ENCODE results near the gene LRIG1.

Gene LRIG1

GRCh38 chr3:66452303-66453011 lies 48.4 kb downstream of the LRIG1 start:
- DNase-seq (ENCODE audit: low spot score in 2 of 2) (no peak), ATAC-seq (replicated peaks; ENCODE audit: extremely low read depth, poor library complexity, severe bottlenecking) (no peak)
- Mint-ChIP-seq H3K4me3 (no peak overlapping the region), H3K27me3 (no peaks in the 10 kb centered on the region), H3K36me3 (ENCODE audit: insufficient read depth) (peaks cover 21% of the 10 kb centered on the region), H3K27ac (ENCODE audit: low read depth) (no peak overlapping the region), H3K4me1 (peaks cover 35% of the 10 kb centered on the region), H3K9me3 (no peaks in the 10 kb centered on the region)

GRCh38 chr3:66451766-66452165 lies 49.1 kb downstream of the LRIG1 start:
- Mint-ChIP-seq H3K9me3 (no peaks in the 10 kb centered on the region), H3K4me1 (peaks cover 28% of the 10 kb centered on the region), H3K4me3 (no peak overlapping the region), H3K27me3 (no peaks in the 10 kb centered on the region), H3K36me3 (ENCODE audit: insufficient read depth) (peaks cover 20% of the 10 kb centered on the region), H3K27ac (ENCODE audit: low read depth) (no peak overlapping the region)
- DNase-seq (ENCODE audit: low spot score in 2 of 2): no peak
- no peak for ATAC-seq (replicated peaks; ENCODE audit: extremely low read depth, poor library complexity, severe bottlenecking)

DNA sequence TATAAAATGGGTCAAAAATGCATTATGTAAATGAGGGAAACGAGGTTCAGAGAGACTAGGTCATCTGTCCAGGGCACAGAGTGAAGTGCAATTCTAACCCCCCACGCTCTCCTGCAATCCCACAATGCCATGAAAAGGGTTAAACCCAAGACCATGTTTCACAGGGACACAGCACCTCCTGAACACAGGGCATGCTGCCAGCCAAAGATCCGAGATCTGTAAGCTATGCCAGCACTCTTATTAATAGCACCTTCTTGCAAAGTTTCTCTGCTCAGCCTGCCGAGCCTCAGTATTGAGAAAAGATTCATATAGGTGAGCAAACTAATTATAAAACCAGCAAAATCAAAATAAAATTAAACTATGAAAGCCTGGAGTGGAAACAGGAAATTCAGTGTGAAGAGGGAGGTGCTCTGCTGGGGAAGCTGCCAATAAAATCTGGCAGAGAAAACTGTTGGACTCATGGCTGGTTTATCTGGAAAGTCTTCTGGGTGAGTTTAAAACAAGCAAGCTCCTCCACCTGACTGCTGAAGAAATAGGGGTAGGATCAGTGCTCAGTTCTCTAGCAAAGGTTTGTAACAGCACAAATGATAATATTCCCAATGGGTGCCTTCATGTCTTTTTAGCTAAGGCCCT lies 50.3 kb downstream of the LRIG1 start:
- no peaks in the 10 kb centered on the region for H3K27me3 Mint-ChIP-seq
- peaks cover 23% of the 10 kb centered on the region for H3K36me3 Mint-ChIP-seq (ENCODE audit: insufficient read depth)
- H3K4me3 Mint-ChIP-seq: no peak overlapping the region
- H3K9me3 Mint-ChIP-seq: no peaks in the 10 kb centered on the region
- peaks cover 19% of the 10 kb centered on the region for H3K4me1 Mint-ChIP-seq
- H3K27ac Mint-ChIP-seq (ENCODE audit: low read depth): no peak overlapping the region
- DNase-seq (ENCODE audit: low spot score in 2 of 2) (no peak), ATAC-seq (replicated peaks; ENCODE audit: extremely low read depth, poor library complexity, severe bottlenecking) (no peak)

DNA sequence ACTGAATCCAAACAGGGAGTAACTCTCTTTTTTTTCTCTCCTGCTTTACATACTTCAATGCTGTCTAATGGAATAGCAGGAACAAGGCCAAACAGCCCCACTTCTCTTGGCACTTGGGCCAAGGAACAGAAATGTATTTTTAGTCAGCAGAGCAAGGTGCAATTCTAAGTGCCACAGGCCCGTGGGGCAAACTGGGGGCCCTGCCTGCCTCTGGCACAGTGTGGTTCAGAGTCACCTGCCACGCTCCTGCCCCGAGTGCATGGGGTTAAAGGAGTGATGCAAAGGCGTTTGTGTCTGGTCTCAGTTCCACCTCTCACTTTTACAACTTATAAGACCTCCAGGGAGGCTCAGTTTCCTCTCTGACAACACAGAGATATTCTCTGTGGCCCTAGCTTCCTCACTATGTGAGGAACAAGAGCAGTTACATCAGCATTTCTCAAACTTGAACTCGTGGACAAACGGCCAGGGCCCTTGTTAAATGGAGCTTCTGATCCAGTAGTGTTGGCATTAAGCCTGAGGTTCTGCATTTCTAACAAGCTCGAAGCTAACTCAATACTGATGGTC lies 51.3 kb downstream of the LRIG1 start:
- peaks cover 19% of the 10 kb centered on the region for H3K4me1 Mint-ChIP-seq
- H3K27ac Mint-ChIP-seq (ENCODE audit: low read depth): no peak overlapping the region
- no peaks in the 10 kb centered on the region for H3K9me3 Mint-ChIP-seq
- DNase-seq (ENCODE audit: low spot score in 2 of 2): no peak
- peaks cover 23% of the 10 kb centered on the region for H3K36me3 Mint-ChIP-seq (ENCODE audit: insufficient read depth)
- no peak for ATAC-seq (replicated peaks; ENCODE audit: extremely low read depth, poor library complexity, severe bottlenecking)
- no peak overlapping the region for H3K4me3 Mint-ChIP-seq
- H3K27me3 Mint-ChIP-seq: no peaks in the 10 kb centered on the region

DNA sequence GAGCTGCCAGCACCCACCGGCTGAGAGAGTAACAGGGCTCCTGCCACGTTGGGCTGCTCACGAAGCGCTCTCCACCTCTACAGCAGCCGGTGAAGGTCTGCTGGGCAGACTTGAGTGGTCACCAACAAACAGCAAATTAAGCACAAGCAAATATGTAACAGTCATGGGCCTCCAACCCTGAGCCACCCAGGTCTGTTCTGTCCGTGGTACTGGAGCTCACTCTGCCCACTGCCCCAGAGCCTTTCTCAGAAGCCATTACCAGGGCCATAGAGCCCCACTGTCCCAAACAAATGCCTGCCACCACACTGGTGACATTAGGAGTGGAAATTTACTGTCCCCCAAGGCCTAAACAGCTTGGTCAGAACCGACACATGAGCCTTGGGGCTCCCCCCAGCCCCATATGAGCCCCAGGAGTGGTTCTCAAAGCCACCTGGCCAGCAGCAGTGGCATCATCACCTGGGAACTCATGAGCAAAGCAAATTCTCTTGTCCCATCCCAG lies 56.6 kb downstream of the LRIG1 start:
- H3K36me3 Mint-ChIP-seq (ENCODE audit: insufficient read depth): peaks cover 21% of the 10 kb centered on the region
- H3K9me3 Mint-ChIP-seq: no peaks in the 10 kb centered on the region
- H3K4me1 Mint-ChIP-seq: peaks cover 24% of the 10 kb centered on the region
- H3K27ac Mint-ChIP-seq (ENCODE audit: low read depth): no peak overlapping the region
- DNase-seq (ENCODE audit: low spot score in 2 of 2) (no peak), ATAC-seq (replicated peaks; ENCODE audit: extremely low read depth, poor library complexity, severe bottlenecking) (no peak)
- no peaks in the 10 kb centered on the region for H3K27me3 Mint-ChIP-seq
- no peak overlapping the region for H3K4me3 Mint-ChIP-seq

GRCh38 chr3:66443118-66443803 lies 57.6 kb downstream of the LRIG1 start:
- DNase-seq (ENCODE audit: low spot score in 2 of 2) (no peak), ATAC-seq (replicated peaks; ENCODE audit: extremely low read depth, poor library complexity, severe bottlenecking) (no peak)
- no peaks in the 10 kb centered on the region for H3K27me3 Mint-ChIP-seq
- no peaks in the 10 kb centered on the region for H3K9me3 Mint-ChIP-seq
- H3K36me3 Mint-ChIP-seq (ENCODE audit: insufficient read depth): peaks cover 15% of the 10 kb centered on the region
- H3K4me3 Mint-ChIP-seq: no peak overlapping the region
- peaks cover 30% of the 10 kb centered on the region for H3K4me1 Mint-ChIP-seq
- no peak overlapping the region for H3K27ac Mint-ChIP-seq (ENCODE audit: low read depth)

GRCh38 chr3:66442254-66443117 lies 58.3 kb downstream of the LRIG1 start:
- ATAC-seq (replicated peaks; ENCODE audit: extremely low read depth, poor library complexity, severe bottlenecking) (no peak), DNase-seq (ENCODE audit: low spot score in 2 of 2) (no peak)
- peaks cover 15% of the 10 kb centered on the region for H3K36me3 Mint-ChIP-seq (ENCODE audit: insufficient read depth)
- no peaks in the 10 kb centered on the region for H3K9me3 Mint-ChIP-seq
- no peak overlapping the region for H3K4me3 Mint-ChIP-seq
- H3K27me3 Mint-ChIP-seq: no peaks in the 10 kb centered on the region
- peaks cover 33% of the 10 kb centered on the region for H3K4me1 Mint-ChIP-seq
- H3K27ac Mint-ChIP-seq (ENCODE audit: low read depth): no peak overlapping the region

- Mint-ChIP-seq H3K9me3 (no peaks in the 10 kb centered on the region), H3K27ac (ENCODE audit: low read depth) (no peak overlapping the region), H3K4me3 (no peak overlapping the region), H3K27me3 (no peaks in the 10 kb centered on the region), H3K4me1 (peaks cover 41% of the 10 kb centered on the region), H3K36me3 (ENCODE audit: insufficient read depth) (peaks cover 15% of the 10 kb centered on the region)
- DNase-seq (ENCODE audit: low spot score in 2 of 2) (no peak), ATAC-seq (replicated peaks; ENCODE audit: extremely low read depth, poor library complexity, severe bottlenecking) (no peak)
These were observed 59.1 kb downstream of the LRIG1 start for GRCh38 chr3:66441692-66442091.

GRCh38 chr3:66441129-66441528 lies 59.7 kb downstream of the LRIG1 start:
- no peak for DNase-seq (ENCODE audit: low spot score in 2 of 2)
- H3K4me1 Mint-ChIP-seq: peaks cover 47% of the 10 kb centered on the region
- H3K27me3 Mint-ChIP-seq: no peaks in the 10 kb centered on the region
- H3K36me3 Mint-ChIP-seq (ENCODE audit: insufficient read depth): peaks cover 15% of the 10 kb centered on the region
- H3K27ac Mint-ChIP-seq (ENCODE audit: low read depth): no peak overlapping the region
- no peaks in the 10 kb centered on the region for H3K9me3 Mint-ChIP-seq
- no peak overlapping the region for H3K4me3 Mint-ChIP-seq
- ATAC-seq (replicated peaks; ENCODE audit: extremely low read depth, poor library complexity, severe bottlenecking): no peak

DNA sequence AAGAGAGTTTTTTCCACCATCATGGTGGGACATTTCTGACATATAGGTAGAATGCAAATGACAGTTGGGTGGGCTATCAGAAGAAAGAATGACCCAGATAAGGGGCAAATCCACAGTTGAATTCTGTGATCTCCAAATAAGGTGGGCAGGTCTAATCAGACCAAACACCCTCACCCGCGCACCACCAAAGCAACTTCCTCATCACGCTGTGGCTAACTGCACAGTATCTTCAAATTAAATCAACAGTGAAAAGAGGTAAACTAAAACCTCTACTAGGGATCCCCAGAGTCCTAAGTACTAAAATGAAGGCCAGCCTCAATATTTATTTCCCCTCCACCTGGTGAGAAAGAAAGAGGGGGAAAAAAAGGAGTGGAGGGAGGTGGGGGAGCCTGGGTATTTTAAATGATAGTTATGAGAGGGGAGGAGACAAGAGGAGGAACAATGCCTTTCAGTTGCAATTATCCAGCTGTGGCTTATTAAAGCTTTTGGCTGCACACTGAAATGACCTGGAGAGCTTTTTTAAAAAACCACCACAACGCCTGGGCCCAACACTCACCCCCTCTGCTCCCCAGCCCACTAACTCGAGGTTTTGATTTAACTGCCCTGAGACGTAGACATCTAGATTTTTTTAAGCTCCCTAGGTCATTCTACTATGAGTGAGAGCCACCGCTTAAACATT lies 61.0 kb downstream of the LRIG1 start:
- Mint-ChIP-seq H3K4me3 (no peak overlapping the region), H3K27me3 (no peaks in the 10 kb centered on the region), H3K9me3 (no peaks in the 10 kb centered on the region), H3K27ac (ENCODE audit: low read depth) (no peak overlapping the region), H3K4me1 (peaks cover 47% of the 10 kb centered on the region), H3K36me3 (ENCODE audit: insufficient read depth) (peaks cover 10% of the 10 kb centered on the region)
- DNase-seq (ENCODE audit: low spot score in 2 of 2) (no peak), ATAC-seq (replicated peaks; ENCODE audit: extremely low read depth, poor library complexity, severe bottlenecking) (peak; percentile 73)

DNA sequence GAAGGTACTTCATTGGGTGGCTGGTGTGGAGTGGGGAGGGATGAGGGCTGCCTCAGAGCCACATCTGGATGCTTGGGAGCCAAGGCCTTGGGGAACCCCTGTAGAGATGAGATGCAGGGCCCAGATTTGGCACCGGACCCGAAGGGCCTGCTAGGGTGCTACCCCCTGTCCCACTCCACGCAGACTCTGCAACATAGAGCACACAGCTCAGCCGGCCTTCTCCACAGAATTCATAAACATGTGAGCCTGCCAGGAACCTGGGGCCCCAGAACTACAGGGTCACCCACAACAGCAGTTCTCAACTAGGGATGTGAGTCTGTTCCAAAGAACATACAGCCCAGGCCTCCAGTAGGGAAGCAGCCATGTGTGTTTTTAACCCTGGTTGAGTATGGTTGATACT lies 62.8 kb downstream of the LRIG1 start:
- no peaks in the 10 kb centered on the region for H3K27me3 Mint-ChIP-seq
- DNase-seq (ENCODE audit: low spot score in 2 of 2) (no peak), ATAC-seq (replicated peaks; ENCODE audit: extremely low read depth, poor library complexity, severe bottlenecking) (no peak)
- H3K9me3 Mint-ChIP-seq: no peaks in the 10 kb centered on the region
- peaks cover 13% of the 10 kb centered on the region for H3K36me3 Mint-ChIP-seq (ENCODE audit: insufficient read depth)
- H3K4me1 Mint-ChIP-seq: peaks cover 59% of the 10 kb centered on the region
- H3K4me3 Mint-ChIP-seq: no peak overlapping the region
- H3K27ac Mint-ChIP-seq (ENCODE audit: low read depth): no peak overlapping the region
